ENCODE results near the gene PLPP3.
"Not testable (repeated sequence)": the region's sequence is repeated elsewhere in the genome, so short reads cannot be mapped to it uniquely, and the experiment has no call there.

PLPP3 gene

DNA sequence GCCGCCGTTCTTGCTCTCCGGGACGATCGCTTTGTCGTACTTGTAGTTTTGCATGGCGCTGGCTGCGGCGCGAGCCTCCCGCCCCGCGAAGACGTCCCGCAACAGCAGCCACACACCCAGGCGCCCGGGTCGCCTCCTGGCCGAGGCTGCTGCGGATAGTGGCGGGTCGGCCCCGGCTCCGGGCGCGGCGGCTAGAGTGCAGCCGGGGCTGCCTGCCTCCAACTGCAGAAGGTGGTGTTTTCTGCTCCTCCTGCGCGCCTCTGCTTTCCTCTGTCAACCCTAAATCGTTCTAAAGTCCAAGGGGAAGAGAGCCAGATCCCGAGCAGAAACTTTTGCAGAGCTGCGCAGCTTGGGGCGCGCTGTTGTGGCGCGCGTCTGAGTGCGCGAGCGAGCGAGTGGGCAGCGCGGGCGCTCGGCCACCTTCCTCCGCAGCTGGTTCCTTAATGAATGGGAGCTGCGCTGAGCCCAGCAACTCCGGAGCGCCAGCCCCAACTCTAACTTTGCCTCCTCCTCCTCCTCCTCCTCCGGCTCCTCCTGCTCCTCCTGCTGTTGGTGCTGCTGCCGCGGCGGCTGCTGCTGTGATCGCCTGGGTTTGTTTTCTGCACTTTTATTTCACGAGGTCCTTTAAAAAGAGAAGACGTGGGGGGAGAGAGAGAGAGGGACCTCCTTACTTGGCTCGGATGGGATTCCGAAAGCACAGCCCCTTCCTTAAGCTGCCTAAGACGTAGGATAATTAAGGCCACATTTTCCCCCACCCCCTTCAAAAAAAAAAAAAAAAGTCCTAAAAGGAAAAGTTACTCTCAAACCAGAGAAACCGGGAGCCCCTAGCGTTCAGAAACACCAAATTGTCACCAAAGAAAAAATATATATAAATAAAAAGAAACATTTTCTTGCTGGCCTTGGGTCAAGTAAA is at the start of gene PLPP3:
TSS of gene PLPP3 (minus strand) at position 601 of the 913 bp plus-strand sequence. CDS start at position 54, 547 bp downstream.
- Mint-ChIP-seq H3K4me1 (no peaks in the 10 kb centered on the region), H3K4me3 (peak within 1 kb of the TSS; percentile 55), H3K9me3 (no peaks in the 10 kb centered on the region), H3K36me3 (no peaks in the 10 kb centered on the region), H3K27ac (no peak within 1 kb of the TSS), H3K27me3 (peaks cover 30% of the 10 kb centered on the region)

DNA sequence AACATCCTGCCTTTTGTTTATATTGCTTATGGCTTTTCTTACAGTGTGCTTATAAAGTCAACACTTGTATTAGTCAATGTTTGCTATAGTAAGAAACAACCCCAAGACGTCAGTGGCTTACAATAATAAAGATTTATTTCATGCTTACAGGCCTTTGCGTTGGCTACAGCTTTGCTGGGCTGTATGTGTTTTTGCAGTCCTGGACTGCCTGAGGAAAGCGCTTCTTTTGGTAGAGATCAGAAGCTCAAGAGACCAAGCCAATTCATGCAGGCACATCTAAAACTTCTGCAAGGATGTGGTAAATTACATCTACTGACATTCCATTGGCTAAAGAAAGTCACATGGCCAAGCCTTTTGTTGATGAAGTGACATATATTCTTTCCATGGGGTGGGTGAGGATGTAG is 48.3 kb upstream of the PLPP3 start:
- Mint-ChIP-seq H3K4me1 (no peaks in the 10 kb centered on the region), H3K27me3 (peaks cover 7% of the 10 kb centered on the region), H3K4me3 (no peak overlapping the region), H3K36me3 (no peaks in the 10 kb centered on the region), H3K27ac (no peak overlapping the region), H3K9me3 (no peaks in the 10 kb centered on the region)

GRCh38 chr1:56627019-56627635 is 47.8 kb upstream of the PLPP3 start:
- H3K27ac Mint-ChIP-seq = no peak overlapping the region
- no peaks in the 10 kb centered on the region for H3K9me3 Mint-ChIP-seq
- no peaks in the 10 kb centered on the region for H3K4me1 Mint-ChIP-seq
- no peaks in the 10 kb centered on the region for H3K36me3 Mint-ChIP-seq
- H3K4me3 Mint-ChIP-seq = no peak overlapping the region
- H3K27me3 Mint-ChIP-seq = peaks cover 7% of the 10 kb centered on the region

- no peaks in the 10 kb centered on the region for H3K36me3 Mint-ChIP-seq
- H3K9me3 Mint-ChIP-seq = no peaks in the 10 kb centered on the region
- H3K27me3 Mint-ChIP-seq = peaks cover 7% of the 10 kb centered on the region
- no peak overlapping the region for H3K27ac Mint-ChIP-seq
- no peak overlapping the region for H3K4me3 Mint-ChIP-seq
- no peaks in the 10 kb centered on the region for H3K4me1 Mint-ChIP-seq
Observed at GRCh38 chr1:56626546-56626945, 47.2 kb upstream of the PLPP3 start.

DNA sequence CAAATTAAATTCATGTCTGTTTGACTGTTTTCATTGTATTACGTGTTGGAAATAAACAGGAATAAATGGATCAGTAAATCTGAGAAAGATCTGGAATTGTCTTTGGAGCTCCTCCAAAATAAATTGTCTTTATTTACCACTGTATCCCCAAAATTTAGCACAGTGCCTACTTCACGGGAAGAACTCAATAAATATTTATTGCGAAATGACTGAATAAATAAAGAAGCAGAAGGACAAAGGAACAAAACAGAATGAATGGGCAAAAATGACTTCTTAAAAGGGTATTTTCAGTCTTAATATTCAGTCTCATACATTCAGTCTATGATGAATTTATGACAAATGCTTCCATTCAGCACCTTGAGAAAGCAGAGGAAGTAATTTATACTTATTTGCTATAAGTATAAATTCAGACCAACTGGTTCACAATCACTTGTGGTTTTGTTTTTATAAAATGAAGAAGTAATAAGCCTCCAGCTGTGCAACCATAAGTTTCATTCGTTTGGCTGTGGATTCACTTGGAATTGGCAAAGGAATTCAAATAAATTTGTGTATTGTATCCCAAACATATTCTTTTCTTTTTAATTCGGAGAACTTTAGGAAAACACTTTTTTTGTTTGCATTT is 46.6 kb upstream of the PLPP3 start:
- H3K27ac Mint-ChIP-seq = no peak overlapping the region

GRCh38 chr1:56617141-56617540 is 37.8 kb upstream of the PLPP3 start:
- no peak overlapping the region for H3K27ac Mint-ChIP-seq
- no peak overlapping the region for H3K4me3 Mint-ChIP-seq
- no peaks in the 10 kb centered on the region for H3K4me1 Mint-ChIP-seq
- no peaks in the 10 kb centered on the region for H3K36me3 Mint-ChIP-seq
- H3K9me3 Mint-ChIP-seq = no peaks in the 10 kb centered on the region
- peaks cover 2% of the 10 kb centered on the region for H3K27me3 Mint-ChIP-seq

More for the DNA sequence above, 46.6 kb upstream of the PLPP3 start:
- H3K27me3 Mint-ChIP-seq = peaks cover 7% of the 10 kb centered on the region
- H3K36me3 Mint-ChIP-seq = no peaks in the 10 kb centered on the region
- no peak overlapping the region for H3K4me3 Mint-ChIP-seq
- no peaks in the 10 kb centered on the region for H3K4me1 Mint-ChIP-seq
- H3K9me3 Mint-ChIP-seq = no peaks in the 10 kb centered on the region

- H3K4me1 Mint-ChIP-seq, H3K9me3 Mint-ChIP-seq, H3K27ac Mint-ChIP-seq, H3K36me3 Mint-ChIP-seq, H3K27me3 Mint-ChIP-seq, H3K4me3 Mint-ChIP-seq: not testable (repeated sequence)
Observed at GRCh38 chr1:56610770-56611169, 31.4 kb upstream of the PLPP3 start.

DNA sequence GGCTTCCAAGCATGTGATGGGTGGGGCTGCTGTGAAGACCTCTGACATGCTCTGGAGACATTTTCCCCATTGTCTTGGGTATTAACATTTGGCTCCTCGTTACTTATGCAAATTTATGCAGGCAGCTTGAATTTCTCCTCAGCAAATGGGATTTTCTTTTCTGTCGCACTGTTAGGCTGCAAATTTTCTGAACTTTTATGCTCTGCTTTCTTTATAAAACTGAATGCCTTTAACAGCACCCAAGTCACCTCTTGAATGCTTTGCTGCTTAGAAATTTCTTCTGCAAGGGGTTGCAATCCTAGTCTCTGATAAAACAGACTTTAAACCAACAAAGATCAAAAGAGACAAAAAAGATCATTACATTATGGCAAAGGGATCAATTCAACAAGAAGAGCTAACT is 30.7 kb upstream of the PLPP3 start:
- H3K27me3 Mint-ChIP-seq, H3K36me3 Mint-ChIP-seq, H3K4me1 Mint-ChIP-seq, H3K4me3 Mint-ChIP-seq, H3K27ac Mint-ChIP-seq, H3K9me3 Mint-ChIP-seq: not testable (repeated sequence)

DNA sequence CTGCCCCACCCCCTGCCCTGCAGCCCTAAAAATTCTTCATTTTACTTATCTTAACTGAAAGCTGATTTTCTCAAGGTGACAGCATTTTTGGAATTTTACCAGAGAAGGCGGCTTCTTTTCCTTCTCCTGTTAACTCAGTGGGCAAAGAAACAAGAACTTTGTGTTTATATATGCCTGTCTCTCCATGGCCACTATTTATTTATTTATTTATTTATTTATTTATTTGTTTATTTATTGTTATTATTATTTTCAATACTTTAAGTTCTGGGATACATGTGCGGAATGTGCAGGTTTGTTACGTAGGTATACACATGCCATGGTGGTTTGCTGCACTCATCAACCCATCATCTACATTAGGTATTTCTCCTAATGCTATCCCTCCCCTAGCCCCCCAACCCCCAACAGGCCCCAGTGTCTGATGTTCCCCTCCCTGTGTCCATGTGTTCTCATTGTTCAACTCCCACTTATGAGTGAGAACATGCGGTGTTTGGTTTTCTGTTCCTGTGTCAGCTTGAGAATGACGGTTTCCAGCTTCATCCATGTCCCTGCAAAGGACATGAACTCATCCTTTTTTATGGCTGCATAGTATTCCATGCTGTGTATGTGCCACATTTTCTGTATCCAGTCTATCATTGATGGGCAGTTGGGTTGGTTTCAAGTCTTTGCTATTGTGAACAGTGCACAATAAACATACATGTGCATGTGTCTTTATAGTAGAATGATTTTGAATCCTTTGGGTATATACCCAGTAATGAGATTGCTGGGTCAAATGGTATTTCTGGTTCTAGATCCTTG is 16.2 kb upstream of the PLPP3 start:
- H3K4me1 Mint-ChIP-seq = not testable (repeated sequence)
- H3K9me3 Mint-ChIP-seq = peaks cover 21% of the 10 kb centered on the region

GRCh38 chr1:56591909-56592308 is 12.5 kb upstream of the PLPP3 start:
- no peak overlapping the region for H3K27ac Mint-ChIP-seq
- H3K9me3 Mint-ChIP-seq = peaks cover 14% of the 10 kb centered on the region
- peaks cover 1% of the 10 kb centered on the region for H3K27me3 Mint-ChIP-seq
- no peaks in the 10 kb centered on the region for H3K36me3 Mint-ChIP-seq
- no peak overlapping the region for H3K4me3 Mint-ChIP-seq
- no peaks in the 10 kb centered on the region for H3K4me1 Mint-ChIP-seq

More for the DNA sequence above, 16.2 kb upstream of the PLPP3 start:
- H3K27me3 Mint-ChIP-seq, H3K4me3 Mint-ChIP-seq, H3K36me3 Mint-ChIP-seq, H3K27ac Mint-ChIP-seq: not testable (repeated sequence)

GRCh38 chr1:56590520-56591011 is 11.2 kb upstream of the PLPP3 start:
- Mint-ChIP-seq H3K36me3 (no peaks in the 10 kb centered on the region), H3K9me3 (peaks cover 9% of the 10 kb centered on the region), H3K27ac (peak overlapping the region; percentile 37), H3K4me1 (no peaks in the 10 kb centered on the region), H3K4me3 (no peak overlapping the region), H3K27me3 (peaks cover 1% of the 10 kb centered on the region)

- no peaks in the 10 kb centered on the region for H3K36me3 Mint-ChIP-seq
- no peaks in the 10 kb centered on the region for H3K4me1 Mint-ChIP-seq
- peaks cover 9% of the 10 kb centered on the region for H3K9me3 Mint-ChIP-seq
- no peak overlapping the region for H3K4me3 Mint-ChIP-seq
- peaks cover 1% of the 10 kb centered on the region for H3K27me3 Mint-ChIP-seq
- H3K27ac Mint-ChIP-seq = no peak overlapping the region
Observed at GRCh38 chr1:56589369-56589768, 10.0 kb upstream of the PLPP3 start.

- H3K4me1 Mint-ChIP-seq = no peaks in the 10 kb centered on the region
- no peak overlapping the region for H3K27ac Mint-ChIP-seq
- peaks cover 1% of the 10 kb centered on the region for H3K27me3 Mint-ChIP-seq
Observed at GRCh38 chr1:56586502-56586901, 7.1 kb upstream of the PLPP3 start.

DNA sequence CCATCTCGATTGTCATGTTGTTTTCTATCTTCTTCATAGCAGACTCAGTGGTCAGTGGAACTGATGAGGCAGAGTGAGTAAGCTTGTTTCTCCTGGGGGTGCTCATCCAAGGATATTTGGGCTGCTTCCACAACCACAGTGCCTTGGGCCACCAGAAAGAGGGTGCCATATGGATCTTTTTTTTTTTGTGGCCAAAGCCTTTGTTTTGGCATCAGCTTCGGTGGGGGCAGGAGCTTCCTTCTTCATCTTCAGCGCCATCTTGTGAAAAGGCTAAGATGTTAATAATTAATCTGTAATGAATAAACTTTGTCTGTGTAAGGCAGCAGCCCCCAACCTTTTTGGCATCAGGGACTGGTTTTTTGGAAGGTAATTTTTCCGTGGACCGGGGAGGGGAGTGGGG is 6.6 kb upstream of the PLPP3 start:
- no peak overlapping the region for H3K4me3 Mint-ChIP-seq
- H3K27ac Mint-ChIP-seq = no peak overlapping the region
- no peaks in the 10 kb centered on the region for H3K9me3 Mint-ChIP-seq
- peaks cover 1% of the 10 kb centered on the region for H3K27me3 Mint-ChIP-seq
- no peaks in the 10 kb centered on the region for H3K4me1 Mint-ChIP-seq
- H3K36me3 Mint-ChIP-seq = no peaks in the 10 kb centered on the region

More at GRCh38 chr1:56586502-56586901, 7.1 kb upstream of the PLPP3 start:
- peaks cover 4% of the 10 kb centered on the region for H3K9me3 Mint-ChIP-seq
- no peak overlapping the region for H3K4me3 Mint-ChIP-seq
- H3K36me3 Mint-ChIP-seq = no peaks in the 10 kb centered on the region

DNA sequence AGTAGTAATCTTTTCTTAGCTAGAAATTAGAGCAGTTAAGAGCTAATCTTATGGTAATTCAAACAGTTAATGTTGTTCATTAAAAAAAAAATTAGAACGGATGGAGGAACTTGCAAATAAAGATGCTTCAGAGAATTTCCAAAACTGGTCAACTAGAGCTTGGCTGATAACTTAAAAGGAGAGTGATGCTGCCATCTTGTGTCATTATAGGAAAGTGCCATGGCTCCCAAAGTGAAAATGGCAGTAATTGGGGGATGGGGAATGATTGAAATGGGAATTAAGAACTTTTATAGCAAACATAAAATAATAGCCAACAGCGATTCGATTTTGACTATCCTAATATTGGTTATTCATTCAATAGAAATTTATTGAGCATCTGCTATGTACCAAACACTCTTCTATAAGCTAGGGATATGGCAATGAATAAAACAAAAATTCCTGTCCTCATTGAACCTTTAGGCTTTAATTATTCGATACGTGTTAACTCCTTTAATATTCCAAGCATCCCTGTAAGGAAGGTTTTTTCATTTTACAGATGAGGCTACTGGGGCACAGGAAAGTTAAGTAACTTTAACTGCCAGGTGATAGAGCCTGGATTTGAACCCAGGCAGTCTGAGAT is 5.7 kb upstream of the PLPP3 start:
- Mint-ChIP-seq H3K27me3 (peaks cover 7% of the 10 kb centered on the region), H3K4me1 (no peaks in the 10 kb centered on the region), H3K36me3 (no peaks in the 10 kb centered on the region)

More for the DNA sequence above, 5.7 kb upstream of the PLPP3 start:
- Mint-ChIP-seq H3K4me3 (no peak overlapping the region), H3K27ac (no peak overlapping the region), H3K9me3 (no peaks in the 10 kb centered on the region)
